Ureter (tissue), 1 donor: ENCODE results near the gene FHDC1. TPM values are rescaled to one million over a fixed set of nuclear protein-coding genes. Genes with fewer than 3 reads are reported as not detected.

ENCODE experiments used
- total RNA-seq: library from RNA; stranded (reverse); gene quantifications from one replicate; pipeline ENCODE4 v1.2.4, GENCODE V29; 2023
- donor health status: DM: yes; HTN: yes; CAD: no.

FHDC1 gene
- total RNA-seq, 1 donor from 2014 or later, result 4.7 TPM

Other genes starting within 250 kb of the FHDC1 start
- gene TIGD4, start 156.6 kb upstream of the FHDC1 start, total RNA-seq, result 1.6 TPM
- gene ARFIP1, start 156.4 kb upstream of the FHDC1 start, total RNA-seq, result 56.5 TPM